Astrocyte of the cerebellum (primary cell): ENCODE data around the gene LHFPL3.

Experiments used
- DNase-seq: peaks from one replicate; pipeline ENCODE4 v3.0.0-alpha.2; 2011; ENCODE audit warnings: low read depth
- H3K4me3 ChIP-seq: 2 replicates; pipeline ENCODE4 v1.5.1; 2011; ENCODE audit warnings: mild to moderate bottlenecking, low read depth, low read length, moderate library complexity
- in situ Hi-C: cut with HindIII; loops from 2 replicates; pipeline ENCODE4 v1.10.0; 2017; ENCODE audit warnings: low sequenced_read_pairs
- TF ChIP-seq, protein P1 (sequence below): IDR thresholded peaks from 2 replicates; pipeline ENCODE4 v1.5.1; 2012; ENCODE audit warnings: low read length, low read depth, moderate library complexity, mild to moderate bottlenecking; ENCODE audit errors: missing control alignments

LHFPL3 gene

GRCh38 chr7:104767113-104767512 is 438.7 kb downstream of the LHFPL3 start:
- in situ Hi-C loops: no loop called here
- TF ChIP-seq, protein P1, sequence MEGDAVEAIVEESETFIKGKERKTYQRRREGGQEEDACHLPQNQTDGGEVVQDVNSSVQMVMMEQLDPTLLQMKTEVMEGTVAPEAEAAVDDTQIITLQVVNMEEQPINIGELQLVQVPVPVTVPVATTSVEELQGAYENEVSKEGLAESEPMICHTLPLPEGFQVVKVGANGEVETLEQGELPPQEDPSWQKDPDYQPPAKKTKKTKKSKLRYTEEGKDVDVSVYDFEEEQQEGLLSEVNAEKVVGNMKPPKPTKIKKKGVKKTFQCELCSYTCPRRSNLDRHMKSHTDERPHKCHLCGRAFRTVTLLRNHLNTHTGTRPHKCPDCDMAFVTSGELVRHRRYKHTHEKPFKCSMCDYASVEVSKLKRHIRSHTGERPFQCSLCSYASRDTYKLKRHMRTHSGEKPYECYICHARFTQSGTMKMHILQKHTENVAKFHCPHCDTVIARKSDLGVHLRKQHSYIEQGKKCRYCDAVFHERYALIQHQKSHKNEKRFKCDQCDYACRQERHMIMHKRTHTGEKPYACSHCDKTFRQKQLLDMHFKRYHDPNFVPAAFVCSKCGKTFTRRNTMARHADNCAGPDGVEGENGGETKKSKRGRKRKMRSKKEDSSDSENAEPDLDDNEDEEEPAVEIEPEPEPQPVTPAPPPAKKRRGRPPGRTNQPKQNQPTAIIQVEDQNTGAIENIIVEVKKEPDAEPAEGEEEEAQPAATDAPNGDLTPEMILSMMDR: no peak
- no peak overlapping the region for H3K4me3 ChIP-seq
- DNase-seq: no peak

DNA sequence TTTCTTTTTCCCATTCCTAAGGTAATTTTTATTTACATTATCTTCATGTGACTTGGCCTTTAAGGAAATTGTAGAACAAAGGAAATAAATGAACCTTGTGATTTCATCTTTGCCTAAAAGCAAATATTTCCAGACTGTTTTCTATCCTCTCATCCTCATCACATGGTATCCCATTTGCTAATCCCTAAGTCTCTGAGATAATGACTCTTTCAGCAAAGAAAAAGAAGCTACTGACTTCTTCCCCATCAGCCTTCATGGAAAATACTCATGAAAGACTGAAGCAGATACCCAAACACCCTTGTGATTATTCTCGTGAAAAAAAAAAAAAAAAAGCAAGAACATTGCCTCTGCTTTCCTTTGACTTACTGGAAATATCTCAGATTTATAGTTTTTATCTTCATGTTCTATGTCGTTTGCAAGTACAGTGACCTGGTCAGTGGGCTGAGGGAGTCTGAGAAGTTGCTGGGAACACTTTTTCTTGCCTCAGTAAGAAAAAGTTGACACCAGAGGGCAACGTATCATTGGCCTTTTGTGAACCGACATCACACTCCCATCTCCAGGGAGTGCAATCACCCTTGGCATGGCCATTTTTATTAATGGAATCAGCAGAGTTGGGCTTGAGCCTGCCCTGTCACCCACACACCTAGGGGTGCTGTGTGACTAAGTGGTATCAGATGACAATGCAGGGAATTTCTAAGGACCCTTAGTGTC is 439.6 kb downstream of the LHFPL3 start:
- in situ Hi-C loops: no loop called here
- no peak for DNase-seq
- TF ChIP-seq, protein P1: no peak
- no peak overlapping the region for H3K4me3 ChIP-seq

DNA sequence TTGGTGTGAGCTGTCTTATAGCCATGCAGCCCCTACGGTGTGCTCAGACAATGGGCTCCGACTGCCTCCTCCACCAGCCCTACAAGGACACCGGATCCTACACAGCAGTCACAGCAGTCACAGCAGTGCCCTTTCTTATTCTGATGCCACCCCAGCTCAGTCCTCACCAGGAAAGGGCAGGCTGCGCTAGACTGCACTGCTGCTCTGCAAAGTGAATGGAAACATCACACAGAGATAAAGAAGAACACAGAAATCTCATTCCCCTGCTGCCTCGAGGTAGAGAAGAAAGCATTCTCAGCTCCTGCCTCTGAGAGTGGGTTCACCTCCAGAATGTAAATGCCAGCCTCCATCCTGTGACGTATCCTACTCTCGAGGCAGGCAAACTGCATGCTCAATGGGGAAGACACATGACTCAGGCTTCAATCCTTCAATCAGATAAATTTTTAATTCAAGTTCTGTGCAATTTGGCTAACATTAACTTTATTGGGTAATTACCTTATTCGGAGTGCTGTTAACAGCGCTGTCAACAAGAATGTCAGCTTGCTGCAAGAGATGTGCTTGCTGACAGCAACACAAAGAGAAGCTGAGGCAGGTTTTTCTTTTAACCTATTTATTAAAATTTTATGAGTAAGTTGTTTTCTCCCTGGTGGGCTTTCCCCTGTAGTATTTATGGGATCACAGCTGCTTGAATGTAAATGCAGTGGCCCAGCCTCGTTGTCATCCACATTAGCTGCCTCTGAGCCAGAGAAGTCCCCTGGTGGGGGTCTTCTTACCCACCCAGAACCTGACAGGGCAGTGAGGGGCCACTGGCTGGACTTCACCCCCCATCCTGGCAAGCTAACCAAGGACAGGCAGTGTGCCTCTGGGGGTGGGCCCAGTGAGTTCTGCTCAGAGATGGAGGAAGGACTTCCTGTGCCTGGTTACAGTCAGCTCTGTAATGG is 444.3 kb downstream of the LHFPL3 start:
- no peak for DNase-seq
- in situ Hi-C loops: no loop called here
- TF ChIP-seq, protein P1: no peak
- no peak overlapping the region for H3K4me3 ChIP-seq

DNA sequence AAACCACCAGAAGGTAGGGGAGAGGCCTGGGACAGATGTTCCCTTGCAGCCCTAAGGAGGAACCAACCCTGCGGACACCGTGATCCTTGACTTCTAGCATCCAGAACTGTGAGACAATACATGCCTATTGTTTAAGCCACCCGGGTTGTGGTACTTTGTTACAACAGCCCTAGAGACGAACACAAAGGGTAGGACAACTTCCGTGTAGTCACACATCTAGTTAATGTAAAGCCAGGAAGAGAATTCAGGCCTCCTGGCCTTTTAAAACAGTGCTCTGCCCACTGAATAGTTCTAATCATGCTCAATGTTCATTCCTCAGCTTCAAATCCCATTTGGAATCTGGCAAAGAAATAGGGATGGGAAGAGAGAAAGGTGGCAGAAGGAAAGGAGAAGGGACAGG is 445.4 kb downstream of the LHFPL3 start:
- DNase-seq: no peak
- in situ Hi-C loops: no loop called here
- TF ChIP-seq, protein P1: no peak
- H3K4me3 ChIP-seq: no peak overlapping the region

GRCh38 chr7:104775531-104775930 is 447.1 kb downstream of the LHFPL3 start:
- TF ChIP-seq, protein P1: no peak
- H3K4me3 ChIP-seq: no peak overlapping the region
- in situ Hi-C loops: no loop called here
- no peak for DNase-seq

DNA sequence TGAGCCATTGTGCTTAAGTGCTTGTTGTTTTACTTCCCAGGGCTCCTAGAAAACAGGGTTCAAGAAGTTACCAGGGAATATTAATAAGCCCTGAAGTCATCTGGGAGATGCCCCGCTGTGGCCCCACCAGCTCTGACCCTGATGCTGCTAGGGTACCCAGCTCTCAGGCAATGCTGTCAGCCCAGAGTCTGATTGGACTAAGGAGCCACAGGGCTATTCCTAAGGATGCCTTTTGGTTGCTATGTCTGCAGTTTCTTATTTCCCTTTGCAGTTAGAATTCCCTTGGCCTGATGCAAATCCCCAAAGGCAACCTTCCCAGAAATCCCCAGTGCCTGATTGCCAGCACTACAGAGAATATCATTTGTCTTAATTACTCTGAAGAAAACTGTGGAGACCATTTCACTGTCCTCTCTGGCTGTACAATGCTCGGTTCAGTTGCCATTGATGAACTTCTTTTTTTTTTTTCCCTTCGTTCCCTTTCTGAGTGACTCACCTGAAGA is 448.9 kb downstream of the LHFPL3 start:
- TF ChIP-seq, protein P1: no peak
- in situ Hi-C loops: no loop called here
- no peak overlapping the region for H3K4me3 ChIP-seq
- DNase-seq: no peak
